ENCODE measurements around the gene PRND. TPM values are rescaled to one million over a fixed set of nuclear protein-coding genes. Genes with fewer than 3 reads are reported as not detected.

The PRND gene
- total RNA-seq, 1 donor from 2014 or later = not detected

DNA sequence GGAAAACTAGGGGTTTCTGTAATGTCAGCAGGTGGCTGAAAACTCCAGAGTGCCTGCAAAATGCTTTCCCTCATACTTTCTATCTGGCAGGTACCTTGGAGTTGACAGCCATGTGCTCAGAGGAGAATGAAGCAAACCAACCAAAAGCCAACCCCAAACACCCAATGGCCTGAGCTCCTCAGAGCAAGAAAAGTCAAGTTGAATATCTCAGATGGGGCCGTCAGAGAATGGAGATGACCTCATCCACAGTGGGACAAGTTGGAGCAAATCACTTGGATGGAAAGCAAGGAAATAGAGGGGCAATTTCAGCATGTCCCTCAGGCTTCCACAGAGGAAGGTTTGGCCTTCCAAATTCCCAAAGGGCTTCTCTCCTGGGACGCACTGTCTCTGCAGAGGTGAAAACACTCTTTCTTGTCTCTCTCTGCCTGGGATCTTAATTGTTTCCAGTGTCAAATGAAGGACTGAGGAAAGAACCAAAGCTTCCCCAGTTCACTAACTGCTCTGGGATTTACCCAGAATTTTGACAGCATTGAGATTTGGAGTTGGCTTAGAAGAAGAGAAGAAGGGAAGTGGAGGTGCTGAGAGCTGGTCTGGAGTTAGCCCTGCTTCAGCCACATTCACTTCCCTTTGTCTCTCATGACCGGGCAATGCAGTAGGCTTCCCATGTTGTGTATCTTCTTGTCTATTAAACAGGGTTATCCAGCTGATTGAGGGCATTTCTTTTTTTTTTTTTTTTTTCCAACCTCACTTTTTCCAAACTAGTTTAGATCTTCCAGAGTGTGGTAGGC is 42.2 kb downstream of the PRND start:
- Mint-ChIP-seq H3K4me1 (ENCODE audit: unreplicated experiment) (no peaks in the 10 kb centered on the region), H3K27ac (ENCODE audit: unreplicated experiment) (no peak overlapping the region), H3K27me3 (ENCODE audit: unreplicated experiment) (peaks cover 28% of the 10 kb centered on the region)

GRCh38 chr20:4764805-4765204 is 43.1 kb downstream of the PRND start:
- TF ChIP-seq CTCF (IDR thresholded peaks at IDR 0.05) = no peak
- Mint-ChIP-seq H3K4me1 (ENCODE audit: unreplicated experiment) (no peaks in the 10 kb centered on the region), H3K9me3 (ENCODE audit: unreplicated experiment) (no peaks in the 10 kb centered on the region), H3K27me3 (ENCODE audit: unreplicated experiment) (peaks cover 28% of the 10 kb centered on the region), H3K4me3 (ENCODE audit: unreplicated experiment) (no peak overlapping the region), H3K36me3 (ENCODE audit: unreplicated experiment) (no peaks in the 10 kb centered on the region), H3K27ac (ENCODE audit: unreplicated experiment) (no peak overlapping the region)
- no peak for DNase-seq (ENCODE audit: extremely low spot score, unreplicated experiment)

More for the DNA sequence above, 42.2 kb downstream of the PRND start:
- H3K36me3 Mint-ChIP-seq (ENCODE audit: unreplicated experiment) = no peaks in the 10 kb centered on the region
- DNase-seq (ENCODE audit: extremely low spot score, unreplicated experiment) = peak; percentile 2
- H3K4me3 Mint-ChIP-seq (ENCODE audit: unreplicated experiment) = no peak overlapping the region
- H3K9me3 Mint-ChIP-seq (ENCODE audit: unreplicated experiment) = no peaks in the 10 kb centered on the region
- no peak for TF ChIP-seq CTCF (IDR thresholded peaks at IDR 0.05)

GRCh38 chr20:4765681-4766080 is 44.0 kb downstream of the PRND start:
- no peak for TF ChIP-seq CTCF (IDR thresholded peaks at IDR 0.05)
- no peak overlapping the region for H3K27ac Mint-ChIP-seq (ENCODE audit: unreplicated experiment)
- DNase-seq (ENCODE audit: extremely low spot score, unreplicated experiment) = no peak
- H3K9me3 Mint-ChIP-seq (ENCODE audit: unreplicated experiment) = peaks cover under 1% of the 10 kb centered on the region
- no peaks in the 10 kb centered on the region for H3K36me3 Mint-ChIP-seq (ENCODE audit: unreplicated experiment)
- H3K27me3 Mint-ChIP-seq (ENCODE audit: unreplicated experiment) = peaks cover 35% of the 10 kb centered on the region
- H3K4me3 Mint-ChIP-seq (ENCODE audit: unreplicated experiment) = no peak overlapping the region
- H3K4me1 Mint-ChIP-seq (ENCODE audit: unreplicated experiment) = no peaks in the 10 kb centered on the region

DNA sequence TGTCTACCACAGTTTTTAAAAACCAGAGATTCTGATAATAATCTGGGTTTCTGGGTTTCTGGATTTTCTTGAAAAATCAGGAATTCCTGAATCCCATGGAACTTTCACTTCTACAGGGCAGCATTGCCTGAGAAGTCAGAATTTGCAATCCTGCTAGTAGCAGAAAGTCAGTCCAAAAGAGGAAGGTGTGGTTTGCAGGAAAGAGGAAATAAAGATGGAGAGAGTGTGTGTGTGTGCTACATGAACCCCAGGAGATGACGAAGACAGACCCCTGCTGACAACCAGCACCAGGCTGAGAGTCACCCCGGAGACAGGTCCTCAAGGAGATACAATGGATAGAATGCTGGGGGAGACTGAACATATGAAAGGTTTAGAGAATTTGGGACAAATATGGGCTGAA is 44.9 kb downstream of the PRND start:
- Mint-ChIP-seq H3K9me3 (ENCODE audit: unreplicated experiment) (peaks cover 9% of the 10 kb centered on the region), H3K27me3 (ENCODE audit: unreplicated experiment) (peaks cover 35% of the 10 kb centered on the region), H3K4me3 (ENCODE audit: unreplicated experiment) (no peak overlapping the region), H3K27ac (ENCODE audit: unreplicated experiment) (no peak overlapping the region), H3K36me3 (ENCODE audit: unreplicated experiment) (no peaks in the 10 kb centered on the region), H3K4me1 (ENCODE audit: unreplicated experiment) (no peaks in the 10 kb centered on the region)
- no peak for DNase-seq (ENCODE audit: extremely low spot score, unreplicated experiment)
- no peak for TF ChIP-seq CTCF (IDR thresholded peaks at IDR 0.05)

- Mint-ChIP-seq H3K27me3 (ENCODE audit: unreplicated experiment) (peaks cover 33% of the 10 kb centered on the region), H3K27ac (ENCODE audit: unreplicated experiment) (no peak overlapping the region), H3K36me3 (ENCODE audit: unreplicated experiment) (no peaks in the 10 kb centered on the region), H3K4me1 (ENCODE audit: unreplicated experiment) (no peaks in the 10 kb centered on the region), H3K4me3 (ENCODE audit: unreplicated experiment) (no peak overlapping the region), H3K9me3 (ENCODE audit: unreplicated experiment) (peaks cover 11% of the 10 kb centered on the region)
- no peak for DNase-seq (ENCODE audit: extremely low spot score, unreplicated experiment)
- TF ChIP-seq CTCF (IDR thresholded peaks at IDR 0.05) = no peak
Measured at GRCh38 chr20:4767084-4767483, 45.4 kb downstream of the PRND start.
